H4 (cell line): Measurements from ENCODE around the gene LIPA. TPM values are rescaled to one million over a fixed set of nuclear protein-coding genes. Genes with fewer than 3 reads are reported as not detected.

Experiments used
- DNase-seq: peaks from one replicate; pipeline ENCODE4 v3.0.0-alpha.2; 2015; ENCODE audit warnings: low spot score
- total RNA-seq: library from RNA; depleted of rRNA; stranded (reverse); fragments of >200 nt; shearing (Covaris generic); gene quantifications from 2 replicates; pipeline ENCODE4 v1.2.3, GENCODE V29; 2014

LIPA gene
- total RNA-seq, 1 experiment from 2014 or later: 101 TPM

- DNase-seq: no peak
Measured at GRCh38 chr10:89240519-89240918, 11.1 kb downstream of the LIPA start.

DNA sequence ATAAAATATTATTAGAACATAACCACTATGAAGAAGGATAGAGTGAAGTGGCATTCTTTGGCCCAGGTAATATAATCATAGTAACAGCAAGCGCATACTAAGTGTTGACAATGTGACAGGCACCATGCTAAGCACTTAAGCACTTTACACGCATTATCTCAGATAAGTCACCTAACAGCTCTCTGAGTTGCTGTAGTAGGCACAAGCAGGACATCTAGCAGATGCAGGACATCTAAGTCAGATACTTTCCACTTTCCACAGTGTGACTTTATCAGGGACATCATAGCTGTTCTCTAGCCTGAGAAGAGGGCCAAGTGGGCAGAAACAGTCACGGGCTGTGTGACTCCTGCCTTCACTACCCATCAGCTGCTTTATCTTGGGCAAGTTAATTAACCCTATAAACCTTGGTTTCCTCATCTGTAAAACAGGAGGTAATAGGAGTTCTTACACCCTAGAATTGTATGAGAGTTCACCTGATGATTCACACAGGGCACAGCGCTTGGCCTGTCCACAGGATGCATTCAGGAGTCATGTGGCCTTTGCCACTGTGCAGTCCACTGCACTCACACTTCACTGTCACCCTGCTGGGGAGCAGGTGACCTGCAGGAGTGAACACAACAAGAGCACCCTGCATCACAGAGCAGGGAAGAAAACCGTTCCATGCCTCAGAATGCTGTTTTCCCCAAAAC is 12.5 kb downstream of the LIPA start:
- no peak for DNase-seq

DNA sequence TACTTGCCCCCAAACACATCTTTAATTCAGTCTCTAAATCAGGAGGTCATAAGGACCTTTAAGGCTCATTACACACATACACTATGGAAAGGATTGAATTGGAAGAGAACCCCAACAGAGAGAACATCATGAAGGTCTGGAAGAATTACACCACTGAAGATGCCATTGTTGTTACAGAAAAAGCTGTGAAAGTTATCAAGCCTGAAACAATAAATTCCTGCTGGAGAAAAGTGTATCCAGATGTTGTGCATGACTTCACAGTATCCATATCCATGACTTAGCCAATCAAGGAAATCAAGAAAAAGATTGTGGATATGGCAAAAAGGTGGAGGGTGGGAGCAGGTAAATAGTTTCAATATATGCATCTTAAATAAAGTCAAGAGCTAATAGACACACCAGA is 13.7 kb downstream of the LIPA start:
- no peak for DNase-seq

GRCh38 chr10:89236226-89236797 is 15.3 kb downstream of the LIPA start:
- DNase-seq: no peak

GRCh38 chr10:89235073-89235798 is 16.3 kb downstream of the LIPA start:
- DNase-seq: no peak

DNA sequence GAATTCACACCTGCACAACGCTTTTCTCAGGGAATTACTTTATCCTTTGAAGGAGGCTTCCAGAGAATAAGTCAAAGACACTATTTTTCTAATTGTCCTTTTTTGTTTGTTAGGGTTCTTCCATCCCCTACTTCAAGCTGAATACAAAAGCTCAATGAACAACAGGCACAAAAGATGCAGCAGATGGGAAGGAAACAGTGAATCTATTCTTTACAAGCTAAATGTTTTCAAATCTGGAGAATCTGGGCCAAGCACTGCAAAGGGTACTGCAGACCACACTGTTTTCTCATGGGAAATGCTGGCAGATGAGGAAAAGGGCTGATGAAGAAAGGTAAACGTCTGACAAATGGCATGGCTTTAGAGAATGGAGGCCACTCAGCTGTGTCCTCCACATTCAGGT is 18.5 kb downstream of the LIPA start:
- DNase-seq: no peak

DNA sequence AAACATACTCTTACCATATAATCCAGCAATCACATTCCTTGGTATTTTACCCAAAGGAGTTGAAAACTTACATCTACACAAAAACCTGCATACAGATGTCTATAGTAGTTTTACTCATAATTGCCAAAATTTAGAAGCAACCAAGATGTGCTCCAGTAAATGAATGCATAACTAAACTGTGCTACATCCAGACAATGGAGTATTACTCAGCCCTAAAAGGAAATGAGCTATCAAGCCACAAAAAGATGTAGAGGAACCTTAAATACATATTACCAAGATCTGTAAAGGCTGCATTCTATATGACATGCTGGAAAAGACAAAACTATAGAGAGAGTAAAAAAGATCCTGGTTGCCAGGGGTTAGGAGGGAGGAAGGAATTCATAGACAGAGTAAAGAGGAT is 22.6 kb downstream of the LIPA start:
- no peak for DNase-seq

- no peak for DNase-seq
Measured at GRCh38 chr10:89228146-89228545, 23.4 kb downstream of the LIPA start.

DNA sequence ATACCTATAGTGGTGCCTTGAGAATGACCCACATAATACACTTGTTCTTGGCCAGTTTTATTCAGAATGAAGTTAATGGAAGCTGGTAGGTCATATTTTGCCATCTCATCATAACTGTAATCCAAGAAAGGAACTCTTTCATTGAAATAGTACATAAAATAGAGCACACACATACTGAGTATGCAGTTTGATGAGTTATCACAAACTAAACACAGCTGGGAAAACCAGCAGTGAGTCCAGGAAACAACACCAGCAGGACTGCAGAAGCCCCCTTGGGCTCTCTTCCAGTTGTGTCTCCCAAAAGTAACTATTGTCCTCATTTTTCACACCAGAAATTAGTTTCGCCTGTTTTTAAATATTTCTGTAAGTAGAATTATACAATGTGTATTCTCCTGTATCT is 24.7 kb downstream of the LIPA start:
- no peak for DNase-seq

DNA sequence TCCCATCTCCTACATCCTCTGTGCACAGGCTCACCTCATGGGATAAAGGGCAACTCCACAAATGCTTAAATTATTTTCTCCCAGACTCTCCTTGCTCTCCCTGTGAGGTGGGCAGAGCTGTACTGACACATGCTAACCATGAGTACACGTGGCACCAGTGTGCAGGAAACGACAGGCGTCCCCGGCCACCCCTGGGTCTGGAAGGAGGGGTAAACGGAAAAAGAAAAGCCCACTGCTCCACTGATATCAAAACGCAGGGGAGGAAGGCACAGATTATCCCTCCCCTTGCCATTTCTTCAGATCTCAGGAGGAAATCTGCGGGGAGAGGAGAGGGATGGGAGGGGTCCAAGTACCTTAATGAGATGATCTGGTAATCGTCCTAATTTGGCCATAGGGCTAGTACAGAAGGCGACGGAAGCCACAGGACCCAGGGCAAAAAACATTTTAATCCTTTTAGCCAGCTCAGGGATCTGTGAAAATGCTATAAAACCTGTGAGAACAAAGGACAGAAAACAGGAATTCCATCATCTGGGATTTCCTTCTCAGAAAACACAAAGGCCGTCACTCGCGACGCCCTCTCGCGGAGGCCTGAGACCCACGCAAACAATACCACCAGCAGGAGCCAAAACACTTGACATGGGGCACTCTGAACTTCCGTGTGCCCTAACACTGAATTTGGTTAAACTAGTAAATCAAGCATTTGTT is 26.7 kb downstream of the LIPA start:
- no peak for DNase-seq

GRCh38 chr10:89221919-89222318 is 29.7 kb downstream of the LIPA start:
- DNase-seq: no peak

- DNase-seq: no peak
Measured at GRCh38 chr10:89219513-89220218, 31.9 kb downstream of the LIPA start.

GRCh38 chr10:89217057-89217990 is 34.3 kb downstream of the LIPA start:
- DNase-seq: peak; percentile 42

GRCh38 chr10:89216056-89216455 is 35.5 kb downstream of the LIPA start:
- DNase-seq: no peak

DNA sequence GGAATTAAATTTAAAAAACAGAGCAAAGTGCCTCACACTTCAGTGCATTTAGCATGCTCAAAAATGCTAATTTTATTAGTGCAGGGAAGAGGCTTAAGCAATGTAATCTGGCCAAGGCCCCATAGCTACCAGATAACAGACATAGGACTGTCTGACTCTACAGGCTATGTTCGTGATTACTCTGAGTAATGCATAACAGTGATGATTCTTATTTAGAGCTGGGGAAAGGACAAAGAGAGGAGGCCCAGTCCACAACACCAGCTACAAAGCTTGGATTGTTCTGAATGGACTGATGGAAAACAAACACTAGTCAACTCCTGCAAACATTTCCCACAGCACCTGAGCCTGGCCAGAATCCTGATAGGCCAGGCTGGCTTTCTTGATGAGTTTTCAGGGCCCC is 36.1 kb downstream of the LIPA start:
- DNase-seq: no peak

- DNase-seq: no peak
Measured at GRCh38 chr10:89214566-89215165, 36.9 kb downstream of the LIPA start.

- DNase-seq: peak; percentile 15
Measured at GRCh38 chr10:89213191-89213808, 38.3 kb downstream of the LIPA start.

GRCh38 chr10:89210794-89211425 is 40.7 kb downstream of the LIPA start:
- DNase-seq: no peak

DNA sequence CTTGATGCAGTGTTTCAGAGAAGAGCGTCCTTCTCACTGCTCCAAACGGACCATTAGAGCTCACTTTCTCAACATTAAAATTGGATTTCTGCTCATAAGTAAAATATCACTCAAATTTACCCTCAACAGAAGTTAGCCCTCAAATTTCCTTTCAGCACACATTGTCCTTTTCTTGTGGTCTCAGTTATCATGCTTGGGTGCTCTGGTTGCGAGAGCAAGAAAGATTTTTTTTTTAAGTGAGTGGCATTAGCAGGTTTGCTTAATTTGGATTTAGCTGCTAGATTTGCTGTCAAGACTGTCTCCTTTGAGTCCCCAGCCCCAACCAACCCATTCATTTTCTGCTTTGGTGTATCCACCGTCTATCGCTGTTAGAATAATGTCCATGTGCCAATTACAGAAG is 41.9 kb downstream of the LIPA start:
- no peak for DNase-seq
